Prostate gland (tissue), 2 donors: ENCODE data around the gene PIGC.

Experiments
- POLR2A ChIP-seq: fragments of 450-650 bp; IDR thresholded peaks from one replicate; pipeline ENCODE4 v1.6.1; 2016; ENCODE audit warnings: antibody characterized with exemption, mild to moderate bottlenecking
- POLR2AphosphoS5 ChIP-seq: sonication (generic); formaldehyde crosslinking; IDR thresholded peaks from one replicate; pipeline ENCODE4 v1.6.1; 2017; ENCODE audit warnings: antibody characterized with exemption
- TF ChIP-seq, protein P1 (sequence below), 4 experiments: fragments of 200-600 bp in 2 of 4; fragments of 450-650 bp in 2 of 4; sonication (generic) in 2 of 4; IDR thresholded peaks; 1 replicate in 3 of 4; 2 replicates in 1 of 4; pipeline ENCODE4 v1.5.1; 2016 to 2019; ENCODE audit warnings: antibody characterized with exemption in 4 of 4, mild to moderate bottlenecking in 2 of 4, moderate library complexity in 2 of 4

DNA sequence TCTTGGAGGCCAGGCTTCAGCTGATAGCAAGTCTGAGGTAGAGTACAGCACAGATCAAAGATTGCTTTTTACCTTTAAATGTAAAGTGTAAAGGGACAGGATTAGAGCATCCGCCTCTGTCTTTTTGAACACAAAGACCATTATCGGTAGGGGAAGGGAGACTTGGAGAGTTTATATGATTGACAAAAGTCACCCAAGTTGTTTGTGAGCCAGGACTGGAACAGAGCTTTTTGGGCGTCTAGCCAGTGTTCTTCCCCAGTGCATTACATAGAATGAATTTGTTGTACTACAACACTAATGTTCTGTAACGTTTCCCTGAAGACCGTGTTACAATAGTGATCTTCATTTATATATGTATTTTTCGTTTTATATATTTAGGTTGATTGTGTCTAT lies 9.3 kb upstream of the PIGC start:
- TF ChIP-seq, protein P1, sequence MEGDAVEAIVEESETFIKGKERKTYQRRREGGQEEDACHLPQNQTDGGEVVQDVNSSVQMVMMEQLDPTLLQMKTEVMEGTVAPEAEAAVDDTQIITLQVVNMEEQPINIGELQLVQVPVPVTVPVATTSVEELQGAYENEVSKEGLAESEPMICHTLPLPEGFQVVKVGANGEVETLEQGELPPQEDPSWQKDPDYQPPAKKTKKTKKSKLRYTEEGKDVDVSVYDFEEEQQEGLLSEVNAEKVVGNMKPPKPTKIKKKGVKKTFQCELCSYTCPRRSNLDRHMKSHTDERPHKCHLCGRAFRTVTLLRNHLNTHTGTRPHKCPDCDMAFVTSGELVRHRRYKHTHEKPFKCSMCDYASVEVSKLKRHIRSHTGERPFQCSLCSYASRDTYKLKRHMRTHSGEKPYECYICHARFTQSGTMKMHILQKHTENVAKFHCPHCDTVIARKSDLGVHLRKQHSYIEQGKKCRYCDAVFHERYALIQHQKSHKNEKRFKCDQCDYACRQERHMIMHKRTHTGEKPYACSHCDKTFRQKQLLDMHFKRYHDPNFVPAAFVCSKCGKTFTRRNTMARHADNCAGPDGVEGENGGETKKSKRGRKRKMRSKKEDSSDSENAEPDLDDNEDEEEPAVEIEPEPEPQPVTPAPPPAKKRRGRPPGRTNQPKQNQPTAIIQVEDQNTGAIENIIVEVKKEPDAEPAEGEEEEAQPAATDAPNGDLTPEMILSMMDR (IDR thresholded peaks at IDR 0.05), result no peak
- TF ChIP-seq POLR2A (no peak), POLR2AphosphoS5 (no peak)
